Measurements from ENCODE around the gene PHTF2. TPM values are rescaled to one million over a fixed set of nuclear protein-coding genes. Genes with fewer than 3 reads are reported as not detected.
"Not testable (repeated sequence)": the region's sequence is repeated elsewhere in the genome, so short reads cannot be mapped to it uniquely, and the experiment has no call there.

Gene PHTF2
- total RNA-seq, 2 experiments from 2014 or later: 24.5 to 25.3 TPM

DNA sequence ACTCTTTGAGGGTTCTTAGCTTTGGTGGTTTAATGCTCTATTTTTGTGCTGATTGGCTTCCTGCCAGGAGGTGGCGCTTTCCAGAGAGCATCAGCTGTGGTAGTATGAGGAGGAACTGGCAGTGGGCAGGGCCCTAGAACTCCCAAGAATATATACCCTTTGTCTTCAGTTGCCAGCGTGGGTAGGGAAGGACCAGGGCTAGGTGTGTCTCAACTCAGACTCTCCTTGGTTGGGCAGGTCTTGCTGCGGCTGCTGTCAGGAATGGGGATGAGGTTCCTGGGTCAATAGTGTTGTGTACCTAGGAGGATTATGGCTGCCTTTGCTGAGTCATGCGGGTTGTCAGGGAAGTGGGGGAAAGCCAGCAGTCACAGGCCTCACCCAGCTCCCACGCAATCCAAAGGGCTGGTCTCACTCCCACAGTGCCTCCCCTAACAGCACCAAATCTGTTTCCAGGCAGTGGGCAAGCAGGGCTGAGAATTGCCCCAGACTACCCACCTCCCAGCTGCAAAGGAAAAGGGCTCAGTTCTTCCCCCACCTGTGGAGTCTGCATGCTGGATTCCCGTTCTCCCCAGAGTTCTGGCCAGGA, 191.5 kb downstream of the PHTF2 start:
- no peak overlapping the region for H3K27ac Mint-ChIP-seq
- H3K36me3 Mint-ChIP-seq (ENCODE audit: low read depth): no peaks in the 10 kb centered on the region
- no peaks in the 10 kb centered on the region for H3K4me1 Mint-ChIP-seq (ENCODE audit: low read depth)
- CTCF ChIA-PET: interaction anchor here (0.6 to 2.1 kb wide), 4 partner anchors 30 to 417 kb away, joined by 3 to 8 read pairs (median 5); no protein-coding TSS in a partner anchor
- H3K9me3 Mint-ChIP-seq: no peaks in the 10 kb centered on the region
- intact Hi-C loops (cut with micrococcal nuclease): no loop called here
- H3K27me3 Mint-ChIP-seq (ENCODE audit: low read depth): peaks cover 2% of the 10 kb centered on the region
- no peak overlapping the region for H3K4me3 Mint-ChIP-seq
- peak; percentile 36 for DNase-seq

- no peaks in the 10 kb centered on the region for H3K9me3 Mint-ChIP-seq
- H3K27ac Mint-ChIP-seq: no peak overlapping the region
- no peaks in the 10 kb centered on the region for H3K36me3 Mint-ChIP-seq (ENCODE audit: low read depth)
- CTCF ChIA-PET: no interaction called here
- no peak for DNase-seq
- no peaks in the 10 kb centered on the region for H3K4me1 Mint-ChIP-seq (ENCODE audit: low read depth)
- H3K27me3 Mint-ChIP-seq (ENCODE audit: low read depth): peaks cover 2% of the 10 kb centered on the region
- intact Hi-C loops (cut with micrococcal nuclease): no loop called here
- no peak overlapping the region for H3K4me3 Mint-ChIP-seq
These were observed 193.1 kb downstream of the PHTF2 start for GRCh38 chr7:77991656-77992055.

DNA sequence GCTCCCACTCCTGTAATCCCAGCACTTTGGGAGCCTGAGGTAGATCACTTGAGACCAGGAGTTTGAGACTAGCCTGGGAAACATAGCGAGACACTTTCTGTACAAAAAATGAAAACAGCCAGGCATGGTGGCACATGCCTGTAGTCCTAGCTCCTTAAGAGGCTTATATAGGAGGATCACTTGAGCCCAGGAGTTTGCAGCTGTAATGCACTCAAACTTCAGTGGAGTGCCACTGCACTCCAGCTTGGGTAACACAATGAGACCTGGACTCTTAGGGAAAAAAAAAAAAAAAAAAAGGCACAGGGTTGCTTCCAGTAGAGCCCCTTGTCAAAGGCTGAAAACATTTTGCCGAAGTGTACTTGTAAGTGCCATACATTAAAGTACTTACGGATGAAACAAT, 195.3 kb downstream of the PHTF2 start:
- intact Hi-C loops (cut with micrococcal nuclease): no loop called here
- no peak for DNase-seq
- CTCF ChIA-PET: interaction anchor here (1.2 to 1.8 kb wide), 2 partner anchors 21 to 65 kb away, joined by 3 read pairs; no protein-coding TSS in a partner anchor
- Mint-ChIP-seq H3K36me3 (ENCODE audit: low read depth) (no peaks in the 10 kb centered on the region), H3K27ac (no peak overlapping the region), H3K4me1 (ENCODE audit: low read depth) (no peaks in the 10 kb centered on the region), H3K27me3 (ENCODE audit: low read depth) (peaks cover 2% of the 10 kb centered on the region), H3K9me3 (no peaks in the 10 kb centered on the region), H3K4me3 (no peak overlapping the region)

DNA sequence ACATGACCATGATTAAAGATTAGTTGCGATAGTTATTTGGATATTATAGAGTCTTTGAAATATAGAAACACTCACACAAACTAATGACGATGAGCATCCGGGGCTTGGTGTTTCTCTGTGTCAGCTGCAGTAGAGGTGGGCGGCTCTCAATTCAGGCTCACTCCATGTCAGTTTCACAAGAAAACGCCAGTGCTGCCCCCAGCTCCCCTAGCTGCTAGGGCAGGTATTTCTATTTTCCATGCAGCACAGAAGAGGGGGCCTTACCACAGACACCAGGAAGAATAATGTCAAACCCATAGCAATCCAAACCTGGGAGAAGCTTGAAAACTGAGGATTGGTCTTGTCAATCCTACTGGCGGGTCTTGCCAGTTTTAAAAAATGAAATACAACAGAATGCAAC, 197.1 kb downstream of the PHTF2 start:
- Mint-ChIP-seq H3K36me3 (ENCODE audit: low read depth) (no peaks in the 10 kb centered on the region), H3K9me3 (no peaks in the 10 kb centered on the region), H3K27ac (no peak overlapping the region), H3K4me1 (ENCODE audit: low read depth) (no peaks in the 10 kb centered on the region), H3K4me3 (no peak overlapping the region), H3K27me3 (ENCODE audit: low read depth) (no peaks in the 10 kb centered on the region)
- DNase-seq: no peak
- CTCF ChIA-PET: interaction anchor here (0.7 kb wide), 1 partner anchor 193 kb away, joined by 3 read pairs; no protein-coding TSS in a partner anchor
- intact Hi-C loops (cut with micrococcal nuclease): no loop called here

GRCh38 chr7:77999168-77999567, 200.6 kb downstream of the PHTF2 start:
- H3K9me3 Mint-ChIP-seq; H3K27ac Mint-ChIP-seq; intact Hi-C loops (cut with micrococcal nuclease); H3K27me3 Mint-ChIP-seq (ENCODE audit: low read depth); H3K4me1 Mint-ChIP-seq (ENCODE audit: low read depth); DNase-seq; CTCF ChIA-PET; H3K36me3 Mint-ChIP-seq (ENCODE audit: low read depth); H3K4me3 Mint-ChIP-seq: not testable (repeated sequence)

DNA sequence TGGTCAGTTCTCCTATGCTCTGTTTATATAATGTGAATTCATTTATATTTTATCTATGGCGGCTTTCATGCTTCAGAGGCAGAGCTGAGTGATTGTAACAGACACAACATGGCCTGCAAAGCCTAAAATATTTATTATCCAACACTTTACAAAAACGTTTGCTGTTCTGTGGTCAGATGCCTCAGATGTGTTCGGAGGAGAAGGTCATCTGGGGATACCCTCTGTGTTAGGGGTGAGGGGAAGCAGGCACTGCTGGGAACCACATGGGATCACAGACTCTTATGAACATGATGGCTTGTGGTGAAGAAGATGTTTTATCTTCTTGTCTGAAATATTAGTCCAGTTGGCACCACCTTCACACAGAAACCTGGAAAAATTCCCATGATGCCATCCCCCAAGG, 203.4 kb downstream of the PHTF2 start:
- H3K9me3 Mint-ChIP-seq: no peaks in the 10 kb centered on the region
- no peak overlapping the region for H3K4me3 Mint-ChIP-seq
- no peak overlapping the region for H3K27ac Mint-ChIP-seq
- CTCF ChIA-PET: interaction anchor here (1.7 kb wide), 1 partner anchor 39 kb away, joined by 4 read pairs; no protein-coding TSS in a partner anchor
- H3K27me3 Mint-ChIP-seq (ENCODE audit: low read depth): no peaks in the 10 kb centered on the region
- no peaks in the 10 kb centered on the region for H3K4me1 Mint-ChIP-seq (ENCODE audit: low read depth)
- no peak for DNase-seq
- H3K36me3 Mint-ChIP-seq (ENCODE audit: low read depth): no peaks in the 10 kb centered on the region
- intact Hi-C loops (cut with micrococcal nuclease): no loop called here

- Mint-ChIP-seq H3K4me1 (ENCODE audit: low read depth) (no peaks in the 10 kb centered on the region), H3K4me3 (no peak overlapping the region), H3K9me3 (no peaks in the 10 kb centered on the region), H3K27me3 (ENCODE audit: low read depth) (no peaks in the 10 kb centered on the region), H3K36me3 (ENCODE audit: low read depth) (no peaks in the 10 kb centered on the region), H3K27ac (no peak overlapping the region)
- intact Hi-C loops (cut with micrococcal nuclease): no loop called here
- no peak for DNase-seq
- CTCF ChIA-PET: interaction anchor here (1.7 kb wide), 1 partner anchor 38 kb away, joined by 4 read pairs; no protein-coding TSS in a partner anchor
These were observed 204.1 kb downstream of the PHTF2 start for GRCh38 chr7:78002715-78003114.

DNA sequence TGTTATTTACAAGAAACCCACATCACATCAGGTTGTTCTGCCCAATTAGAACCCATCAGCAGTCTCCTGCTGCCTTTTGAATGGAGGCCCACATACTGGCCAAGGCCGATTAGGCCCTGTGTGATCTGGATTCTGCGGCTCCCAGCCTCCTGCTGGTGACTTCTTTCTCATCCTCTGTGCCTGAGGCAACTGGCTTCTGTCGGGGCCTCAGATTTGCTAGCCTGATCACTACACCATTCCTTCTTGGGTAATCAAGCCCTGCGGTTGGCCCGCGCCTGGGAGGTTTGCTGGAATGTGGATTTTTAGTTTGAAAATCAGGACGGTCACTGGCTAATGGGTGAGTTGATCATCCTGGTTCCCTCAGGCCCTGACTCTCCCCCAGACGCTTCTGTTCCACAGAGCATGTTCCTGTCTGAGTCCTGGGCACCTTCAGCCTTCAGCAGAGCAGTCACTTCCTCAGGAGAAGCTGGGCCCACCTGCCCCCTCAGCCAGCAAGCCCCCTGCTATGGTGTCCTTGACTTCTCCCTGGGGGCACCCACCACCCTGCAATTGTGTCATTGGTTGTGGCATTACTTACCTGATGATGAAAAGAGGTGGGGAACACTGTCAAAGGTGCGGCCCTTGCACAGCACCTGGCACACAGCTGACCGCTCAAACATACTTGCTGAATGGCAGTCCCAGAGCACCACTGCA, 207.6 kb downstream of the PHTF2 start:
- intact Hi-C loops (cut with micrococcal nuclease): no loop called here

More for the DNA sequence above, 207.6 kb downstream of the PHTF2 start:
- Mint-ChIP-seq H3K36me3 (ENCODE audit: low read depth) (no peaks in the 10 kb centered on the region), H3K27ac (no peak overlapping the region), H3K4me1 (ENCODE audit: low read depth) (no peaks in the 10 kb centered on the region), H3K4me3 (no peak overlapping the region), H3K27me3 (ENCODE audit: low read depth) (no peaks in the 10 kb centered on the region), H3K9me3 (no peaks in the 10 kb centered on the region)
- no peak for DNase-seq
- CTCF ChIA-PET: no interaction called here

Other genes starting within 250 kb of the PHTF2 start
- gene RSBN1L, start 102.3 kb upstream of the PHTF2 start, total RNA-seq: 10 to 100 TPM; 15.7 to 16.9 TPM
- 10 to 100 TPM; 11.1 to 11.4 TPM for gene TMEM60, start 339 bp upstream of the PHTF2 start, total RNA-seq